CD4-positive, alpha-beta T cell treated with Interleukin-15 for 1 hour (primary cell): Measurements from ENCODE around the gene RTN4R.
"Not testable (repeated sequence)": the region's sequence is repeated elsewhere in the genome, so short reads cannot be mapped to it uniquely, and the experiment has no call there.

Experiments used
- DNase-seq: peaks from one replicate; pipeline ENCODE4 v3.0.0-alpha.2; 2020

Gene RTN4R

GRCh38 chr22:20271114-20271994 is 3.2 kb upstream of the RTN4R start:
- DNase-seq = no peak

- not testable (repeated sequence) for DNase-seq
Observed at GRCh38 chr22:20270190-20271113, 2.3 kb upstream of the RTN4R start.

- DNase-seq = not testable (repeated sequence)
Observed at GRCh38 chr22:20269673-20270072, 1.6 kb upstream of the RTN4R start.

GRCh38 chr22:20269201-20269600 is 1.1 kb upstream of the RTN4R start:
- DNase-seq = not testable (repeated sequence)

GRCh38 chr22:20267441-20268278 is 458 bp downstream of the RTN4R start:
- no peak for DNase-seq

GRCh38 chr22:20266667-20267440 is 1.3 kb downstream of the RTN4R start:
- DNase-seq = not testable (repeated sequence)

GRCh38 chr22:20265772-20266666 is 2.1 kb downstream of the RTN4R start:
- not testable (repeated sequence) for DNase-seq

GRCh38 chr22:20264614-20265452 is 3.3 kb downstream of the RTN4R start:
- no peak for DNase-seq

- not testable (repeated sequence) for DNase-seq
Observed at GRCh38 chr22:20263404-20264281, 4.5 kb downstream of the RTN4R start.

GRCh38 chr22:20262582-20263147 is 5.5 kb downstream of the RTN4R start:
- DNase-seq = no peak

GRCh38 chr22:20261848-20262581 is 6.1 kb downstream of the RTN4R start:
- no peak for DNase-seq

GRCh38 chr22:20260071-20260765 is 7.9 kb downstream of the RTN4R start:
- DNase-seq = no peak

- DNase-seq = no peak
Observed at GRCh38 chr22:20259327-20259688, 8.8 kb downstream of the RTN4R start.

- DNase-seq = no peak
Observed at GRCh38 chr22:20258584-20259326, 9.4 kb downstream of the RTN4R start.

- DNase-seq = no peak
Observed at GRCh38 chr22:20258021-20258299, 10.2 kb downstream of the RTN4R start.

- DNase-seq = no peak
Observed at GRCh38 chr22:20257212-20258020, 10.7 kb downstream of the RTN4R start.
